HK-2 (cell line): ENCODE data around the gene ZDHHC8.

Experiments
- DNase-seq: peaks from one replicate; pipeline ENCODE4 v3.0.0-alpha.2; 2018; ENCODE audit not compliant: unreplicated experiment

The ZDHHC8 gene

GRCh38 chr22:20095521-20095920 lies 36.1 kb upstream of the ZDHHC8 start:
- DNase-seq: no peak

- no peak for DNase-seq
Measured at GRCh38 chr22:20096574-20097420, 34.8 kb upstream of the ZDHHC8 start.

GRCh38 chr22:20099099-20099711 lies 32.4 kb upstream of the ZDHHC8 start:
- no peak for DNase-seq

GRCh38 chr22:20101638-20102037 lies 30.0 kb upstream of the ZDHHC8 start:
- no peak for DNase-seq

GRCh38 chr22:20102203-20102780 lies 29.3 kb upstream of the ZDHHC8 start:
- DNase-seq: no peak

GRCh38 chr22:20105456-20106204 lies 26.0 kb upstream of the ZDHHC8 start:
- no peak for DNase-seq

GRCh38 chr22:20106205-20106848 lies 25.3 kb upstream of the ZDHHC8 start:
- DNase-seq: no peak

GRCh38 chr22:20106849-20107237 lies 24.8 kb upstream of the ZDHHC8 start:
- DNase-seq: no peak

GRCh38 chr22:20107471-20107901 lies 24.1 kb upstream of the ZDHHC8 start:
- DNase-seq: no peak

- DNase-seq: no peak
Measured at GRCh38 chr22:20107951-20108756, 23.4 kb upstream of the ZDHHC8 start.

- DNase-seq: no peak
Measured at GRCh38 chr22:20108757-20109230, 22.8 kb upstream of the ZDHHC8 start.

- DNase-seq: no peak
Measured at GRCh38 chr22:20109411-20110358, 21.9 kb upstream of the ZDHHC8 start.

- DNase-seq: no peak
Measured at GRCh38 chr22:20110359-20110985, 21.1 kb upstream of the ZDHHC8 start.

- DNase-seq: no peak
Measured at GRCh38 chr22:20111045-20111688, 20.4 kb upstream of the ZDHHC8 start.

GRCh38 chr22:20111689-20112622 lies 19.6 kb upstream of the ZDHHC8 start:
- DNase-seq: no peak

GRCh38 chr22:20112623-20113511 lies 18.7 kb upstream of the ZDHHC8 start:
- no peak for DNase-seq
